ENCODE data around the gene LDHD. TPM values are rescaled to one million over a fixed set of nuclear protein-coding genes. Genes with fewer than 3 reads are reported as not detected.

Gene LDHD
- total and polyA plus RNA-seq, 2 of the 13 experiments (the other 11 are each of a cell fraction or from before 2014, with no cell fraction given), result 9.1 to 9.8 TPM

DNA sequence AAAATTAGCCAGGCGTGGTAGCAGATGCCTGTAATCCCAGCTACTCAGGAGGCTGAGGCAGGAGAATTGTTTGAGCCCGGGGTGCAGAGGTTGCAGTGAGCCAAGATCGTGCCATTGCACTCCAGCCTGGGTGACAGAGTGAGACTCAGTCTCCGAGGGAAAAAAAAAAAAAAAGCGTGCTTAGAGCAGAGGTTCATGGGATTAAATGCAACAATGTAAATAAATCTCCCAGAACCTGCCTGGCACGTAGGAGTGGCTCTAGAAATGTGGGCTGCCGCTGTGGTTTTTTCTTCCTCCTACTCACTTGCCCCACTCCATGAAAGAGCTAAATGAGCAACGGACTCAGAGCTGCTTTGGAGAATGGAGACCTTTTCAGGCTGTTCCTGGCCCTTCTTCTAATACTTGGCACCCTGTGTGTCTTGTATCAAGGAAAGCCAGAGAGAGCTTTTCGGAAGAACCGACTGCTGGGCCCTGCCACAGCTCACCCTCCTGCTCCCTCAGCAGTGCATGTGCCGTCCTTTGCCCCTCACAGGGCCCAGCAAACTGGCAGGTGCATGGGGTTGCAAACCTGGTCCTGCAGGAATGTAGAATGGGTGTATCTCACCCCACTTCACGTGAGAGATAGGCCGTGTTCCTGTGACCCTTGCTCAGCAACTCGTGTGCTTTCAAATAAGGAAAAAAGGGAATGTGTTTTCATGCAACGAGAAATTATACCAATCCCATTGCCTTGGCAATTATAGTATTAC lies 52.0 kb downstream of the LDHD start (continued):
- TF ChIP-seq ZNF770 (CRISPR knock-in tag; IDR thresholded peaks at IDR 0.05), result peak; percentile 95
- TF ChIP-seq ZNF501 (CRISPR knock-in tag; IDR thresholded peaks at IDR 0.05), result 0 out of 2 replicates have a peak, but pooled peaks have one; percentile 46
- TF ChIP-seq, protein P1, sequence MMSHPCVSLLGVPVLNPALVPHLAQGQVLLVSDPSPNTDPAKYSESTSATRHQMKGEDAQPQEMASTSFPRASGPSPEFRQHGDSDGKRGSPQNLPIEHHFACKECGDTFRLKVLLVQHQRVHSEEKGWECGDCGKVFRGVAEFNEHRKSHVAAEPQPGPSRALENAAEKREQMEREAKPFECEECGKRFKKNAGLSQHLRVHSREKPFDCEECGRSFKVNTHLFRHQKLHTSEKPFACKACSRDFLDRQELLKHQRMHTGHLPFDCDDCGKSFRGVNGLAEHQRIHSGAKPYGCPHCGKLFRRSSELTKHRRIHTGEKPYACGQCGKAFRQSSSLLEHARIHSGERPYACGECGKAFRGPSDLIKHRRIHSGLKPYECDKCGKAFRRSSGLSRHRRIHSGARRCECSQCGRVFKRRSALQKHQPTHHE (CRISPR knock-in tag; IDR thresholded peaks at IDR 0.05; ENCODE audit: borderline replicate concordance), result no peak
- TF ChIP-seq, protein P2, sequence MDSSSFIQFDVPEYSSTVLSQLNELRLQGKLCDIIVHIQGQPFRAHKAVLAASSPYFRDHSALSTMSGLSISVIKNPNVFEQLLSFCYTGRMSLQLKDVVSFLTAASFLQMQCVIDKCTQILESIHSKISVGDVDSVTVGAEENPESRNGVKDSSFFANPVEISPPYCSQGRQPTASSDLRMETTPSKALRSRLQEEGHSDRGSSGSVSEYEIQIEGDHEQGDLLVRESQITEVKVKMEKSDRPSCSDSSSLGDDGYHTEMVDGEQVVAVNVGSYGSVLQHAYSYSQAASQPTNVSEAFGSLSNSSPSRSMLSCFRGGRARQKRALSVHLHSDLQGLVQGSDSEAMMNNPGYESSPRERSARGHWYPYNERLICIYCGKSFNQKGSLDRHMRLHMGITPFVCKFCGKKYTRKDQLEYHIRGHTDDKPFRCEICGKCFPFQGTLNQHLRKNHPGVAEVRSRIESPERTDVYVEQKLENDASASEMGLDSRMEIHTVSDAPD (CRISPR knock-in tag; IDR thresholded peaks at IDR 0.05), result 0 out of 2 replicates have a peak, but pooled peaks have one; percentile 63
- 0 out of 2 replicates have a peak, but pooled peaks have one; percentile 63 for TF ChIP-seq TSC22D2 (CRISPR knock-in tag; IDR thresholded peaks at IDR 0.05; ENCODE audit: borderline replicate concordance)
- TF ChIP-seq NCOA1 (CRISPR knock-in tag; IDR thresholded peaks at IDR 0.05), result no peak
- TF ChIP-seq ZSCAN25 (CRISPR knock-in tag; IDR thresholded peaks at IDR 0.05), result no peak
- TF ChIP-seq EP300 (IDR thresholded peaks at IDR 0.05; ENCODE audit: low read depth in 2 of 2, low read length in 2 of 2), result no peak
- TF ChIP-seq EP300 (CRISPR knock-in tag; IDR thresholded peaks at IDR 0.05; ENCODE audit: borderline replicate concordance), result 0 out of 2 replicates have a peak, but pooled peaks have one; percentile 10
- 0 out of 2 replicates have a peak, but pooled peaks have one; percentile 31 for TF ChIP-seq MIXL1 (CRISPR knock-in tag; IDR thresholded peaks at IDR 0.05)
- 0 out of 2 replicates have a peak, but pooled peaks have one; percentile 45 for TF ChIP-seq ZNF761 (CRISPR knock-in tag; conservative IDR thresholded peaks at IDR 0.05)
- TF ChIP-seq CHD4 (IDR thresholded peaks at IDR 0.05; ENCODE audit: borderline replicate concordance, low read length), result peak; percentile 28; the same call in 1 of the 2 replicates
- TF ChIP-seq ARHGAP35 (CRISPR knock-in tag; IDR thresholded peaks at IDR 0.05; ENCODE audit: borderline replicate concordance), result 0 out of 2 replicates have a peak, but pooled peaks have one; percentile 25
- TF ChIP-seq, protein P3, sequence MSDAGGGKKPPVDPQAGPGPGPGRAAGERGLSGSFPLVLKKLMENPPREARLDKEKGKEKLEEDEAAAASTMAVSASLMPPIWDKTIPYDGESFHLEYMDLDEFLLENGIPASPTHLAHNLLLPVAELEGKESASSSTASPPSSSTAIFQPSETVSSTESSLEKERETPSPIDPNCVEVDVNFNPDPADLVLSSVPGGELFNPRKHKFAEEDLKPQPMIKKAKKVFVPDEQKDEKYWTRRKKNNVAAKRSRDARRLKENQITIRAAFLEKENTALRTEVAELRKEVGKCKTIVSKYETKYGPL (CRISPR knock-in tag; IDR thresholded peaks at IDR 0.05), result no peak
- TF ChIP-seq, protein P4, sequence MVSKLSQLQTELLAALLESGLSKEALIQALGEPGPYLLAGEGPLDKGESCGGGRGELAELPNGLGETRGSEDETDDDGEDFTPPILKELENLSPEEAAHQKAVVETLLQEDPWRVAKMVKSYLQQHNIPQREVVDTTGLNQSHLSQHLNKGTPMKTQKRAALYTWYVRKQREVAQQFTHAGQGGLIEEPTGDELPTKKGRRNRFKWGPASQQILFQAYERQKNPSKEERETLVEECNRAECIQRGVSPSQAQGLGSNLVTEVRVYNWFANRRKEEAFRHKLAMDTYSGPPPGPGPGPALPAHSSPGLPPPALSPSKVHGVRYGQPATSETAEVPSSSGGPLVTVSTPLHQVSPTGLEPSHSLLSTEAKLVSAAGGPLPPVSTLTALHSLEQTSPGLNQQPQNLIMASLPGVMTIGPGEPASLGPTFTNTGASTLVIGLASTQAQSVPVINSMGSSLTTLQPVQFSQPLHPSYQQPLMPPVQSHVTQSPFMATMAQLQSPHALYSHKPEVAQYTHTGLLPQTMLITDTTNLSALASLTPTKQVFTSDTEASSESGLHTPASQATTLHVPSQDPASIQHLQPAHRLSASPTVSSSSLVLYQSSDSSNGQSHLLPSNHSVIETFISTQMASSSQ (IDR thresholded peaks at IDR 0.05; ENCODE audit: low read depth), result no peak
- TF ChIP-seq, protein P4 (CRISPR knock-in tag; IDR thresholded peaks at IDR 0.05; ENCODE audit: borderline replicate concordance), result 0 out of 2 replicates have a peak, but pooled peaks have one; percentile 19
- TF ChIP-seq GFI1 (CRISPR knock-in tag; IDR thresholded peaks at IDR 0.05; ENCODE audit: borderline replicate concordance), result 0 out of 2 replicates have a peak, but pooled peaks have one; percentile 33
- TF ChIP-seq MAX (IDR thresholded peaks at IDR 0.05), result 0 out of 2 replicates have a peak, but pooled peaks have one; percentile 15
